T47D (cell line): ENCODE data around the gene C8G.
A peak's percentile ranks its signal among the peaks of the same experiment; 100 is the strongest.

Experiments used
- DNase-seq, 2 experiments: peaks; one replicate each; pipeline versions ENCODE4 v3.0.0 to v3.0.0-alpha.2; 2011 to 2012; ENCODE audit warnings: low read depth in 1 of 2, low spot score in 1 of 2
- JUND ChIP-seq: IDR thresholded peaks from 2 replicates; pipeline ENCODE4 v1.6.1; 2012; ENCODE audit warnings: low read depth
- in situ Hi-C: cut with HindIII; loops from 2 replicates; pipeline ENCODE4 v1.10.0; 2016; ENCODE audit warnings: low sequenced_read_pairs, low pct_unique_long_range_greater_than_20kb

Gene C8G

DNA sequence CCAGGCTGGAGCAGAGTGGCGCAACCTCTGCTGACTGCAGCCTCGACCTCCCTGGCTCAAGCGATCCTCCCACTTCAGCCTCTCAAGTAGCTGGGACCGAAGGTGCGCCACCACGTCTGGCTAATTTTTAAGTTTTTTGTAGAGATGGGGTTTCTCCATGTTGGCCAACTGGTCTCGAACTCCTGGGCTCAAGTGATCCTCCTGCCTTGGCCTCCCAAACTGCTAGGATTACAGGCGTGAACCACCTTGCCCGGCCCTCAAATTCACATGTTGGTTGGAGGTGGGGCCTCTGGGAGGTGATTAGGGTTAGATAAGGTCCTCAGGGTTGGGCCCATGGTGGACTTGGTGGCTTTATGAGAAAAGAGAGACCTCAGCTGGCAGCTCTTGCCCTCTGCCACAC lies 17.1 kb downstream of the C8G start:
- TF ChIP-seq JUND = no peak
- DNase-seq = no peak
- in situ Hi-C loops = no loop called here

DNA sequence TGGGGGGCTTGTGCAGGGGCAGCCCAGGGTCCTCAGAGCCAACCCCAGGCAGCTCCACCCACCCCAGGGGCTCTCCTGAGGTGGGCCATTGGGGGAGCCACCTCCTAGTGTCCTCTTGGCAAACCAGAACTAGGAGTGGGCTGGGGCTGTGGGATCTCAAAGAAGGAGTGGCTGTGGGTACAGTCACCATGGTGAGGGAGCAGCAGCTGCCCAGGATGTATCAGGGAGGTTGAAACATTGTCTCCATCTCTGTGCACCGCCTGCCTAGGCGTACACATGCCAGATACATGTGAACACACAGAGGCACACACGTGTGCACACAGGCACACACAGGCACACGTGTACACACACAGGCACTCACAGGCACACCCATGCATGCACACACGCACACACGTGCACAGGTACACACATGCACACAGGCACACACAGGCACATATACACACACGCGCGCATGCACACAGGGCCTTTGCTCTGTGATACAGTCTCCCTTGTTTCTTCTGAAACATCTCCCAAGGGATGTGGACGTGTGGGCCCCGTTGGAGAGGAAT lies 17.7 kb downstream of the C8G start:
- in situ Hi-C loops = no loop called here
- TF ChIP-seq JUND = no peak
- no peak for DNase-seq

DNA sequence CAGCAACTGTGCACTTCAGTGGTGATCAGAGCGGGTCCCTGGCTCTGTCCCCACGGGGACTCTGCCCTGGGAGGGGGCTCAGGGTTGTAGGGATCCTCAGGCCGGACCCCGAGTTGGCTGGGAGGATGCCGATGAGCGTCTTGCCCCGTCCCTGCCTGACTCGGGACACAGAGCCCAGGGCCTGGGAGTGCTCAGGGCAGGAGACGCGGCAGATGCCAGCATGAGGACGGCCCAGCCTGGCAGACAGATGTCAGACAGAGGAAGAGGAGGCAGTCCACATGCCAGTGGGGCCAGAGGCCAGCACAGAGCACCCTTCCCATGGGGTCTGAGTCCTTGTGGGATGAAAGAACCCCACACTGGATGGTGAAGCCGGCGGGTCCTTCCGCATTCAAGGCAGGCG lies 18.3 kb downstream of the C8G start:
- TF ChIP-seq JUND = no peak
- in situ Hi-C loops = no loop called here
- DNase-seq = no peak

DNA sequence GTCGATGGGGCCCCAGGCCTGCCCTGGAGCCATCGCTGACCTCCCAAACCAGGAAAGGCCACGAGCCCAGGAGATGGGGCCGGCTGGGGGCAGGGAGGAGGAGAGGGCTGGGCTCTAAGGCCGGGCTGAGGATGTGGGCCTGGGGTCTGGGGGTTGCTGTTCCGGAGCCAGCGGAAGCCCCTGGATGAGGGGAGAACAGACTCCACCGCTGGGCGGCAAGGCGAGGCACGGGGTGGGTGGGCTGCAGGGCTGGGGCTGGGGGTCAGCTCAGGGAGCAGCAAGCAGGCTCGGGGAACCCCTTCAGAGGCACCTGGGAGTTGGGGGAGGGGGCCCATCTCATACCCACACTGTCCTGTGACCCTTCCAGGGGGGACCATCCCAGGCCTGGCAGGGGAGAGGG lies 18.7 kb downstream of the C8G start:
- in situ Hi-C loops = no loop called here
- no peak for TF ChIP-seq JUND
- no peak for DNase-seq

DNA sequence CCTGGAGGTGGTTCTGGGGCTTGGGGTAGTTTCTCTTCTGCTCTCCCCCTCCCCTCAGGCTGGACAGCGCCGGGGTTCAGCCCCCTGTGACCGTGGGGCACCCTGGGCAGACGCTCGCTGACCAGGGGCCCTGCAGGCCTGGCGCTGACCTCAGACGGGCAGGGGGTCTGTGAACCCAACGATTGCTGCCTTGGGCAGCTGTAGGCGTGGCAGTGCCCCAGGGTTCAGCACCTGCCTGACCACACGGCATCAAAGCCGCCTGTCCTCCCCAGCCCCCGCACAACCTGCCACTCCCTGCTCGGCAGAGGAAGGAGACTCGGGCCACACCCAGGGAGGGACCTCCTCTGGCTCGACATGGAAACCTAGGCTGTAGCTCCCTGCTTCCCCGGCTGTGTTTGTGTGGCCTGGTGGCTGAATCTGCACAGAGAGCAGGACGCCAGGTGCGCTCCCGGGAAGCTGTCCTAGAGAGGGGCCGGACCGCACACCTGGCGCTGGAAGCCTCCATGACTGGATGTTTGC lies 19.2 kb downstream of the C8G start:
- no peak for TF ChIP-seq JUND
- in situ Hi-C loops = no loop called here
- no peak for DNase-seq

DNA sequence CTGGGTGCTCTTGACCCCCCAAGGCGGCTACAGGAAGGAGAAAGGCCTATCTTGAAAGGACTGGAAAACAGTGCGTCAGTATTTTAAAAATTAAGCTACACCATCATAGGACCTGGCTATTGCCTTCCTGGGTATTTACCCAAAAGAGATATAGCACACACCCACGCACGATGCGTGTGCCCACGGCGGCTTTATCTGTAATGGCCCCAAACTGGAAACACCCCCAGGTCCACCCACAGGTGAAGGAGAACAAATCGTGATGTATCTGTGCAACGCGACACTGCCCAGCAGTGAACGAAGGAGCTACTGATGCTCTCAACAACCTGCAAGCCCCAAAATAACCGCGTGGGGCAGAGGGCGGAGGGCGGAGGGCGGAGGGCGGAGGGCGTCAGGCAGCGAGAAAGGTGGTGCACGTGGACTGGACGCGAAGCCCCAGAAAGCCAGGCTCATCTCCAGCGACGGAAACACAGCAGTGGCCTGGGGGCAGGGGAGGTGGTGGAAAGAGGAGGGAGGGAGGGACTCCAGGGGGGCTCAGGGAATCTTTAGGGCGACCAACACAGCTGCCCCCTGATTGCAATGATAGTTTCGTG lies 19.9 kb downstream of the C8G start:
- DNase-seq = no peak
- in situ Hi-C loops = no loop called here
- TF ChIP-seq JUND = no peak

DNA sequence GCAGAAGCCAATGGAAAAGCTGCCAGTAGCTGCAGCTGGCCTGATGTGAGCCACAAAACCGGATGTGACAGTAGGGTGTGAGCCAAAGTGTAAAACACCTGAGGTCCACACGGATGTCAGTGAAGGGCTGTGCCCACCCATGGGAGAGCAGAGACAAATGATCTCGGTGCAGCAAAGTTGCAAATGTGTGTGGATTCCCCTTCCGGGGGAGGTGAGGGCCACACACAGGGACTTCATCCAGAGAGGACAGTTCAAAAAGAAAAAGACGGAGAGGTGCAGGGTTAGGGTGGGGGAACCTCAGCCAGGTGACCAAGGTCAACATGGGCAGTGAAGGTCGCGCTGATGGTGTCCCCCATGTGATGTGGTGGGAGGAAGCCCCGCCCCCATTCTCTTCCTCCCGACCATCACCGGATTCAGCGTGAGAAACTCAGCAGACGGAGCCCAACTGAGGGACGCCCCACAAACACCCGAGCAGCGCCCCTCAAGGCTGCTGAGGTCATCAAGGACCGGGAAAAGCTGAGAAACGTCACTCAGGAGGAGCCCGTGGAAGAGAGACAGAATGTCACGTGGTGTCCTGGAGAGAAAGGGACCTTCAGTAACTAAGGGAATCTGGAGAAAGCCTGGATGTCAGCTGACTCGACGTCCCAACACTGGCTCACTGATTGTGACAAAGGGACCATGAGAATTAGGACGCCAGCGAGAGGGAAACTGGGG lies 20.9 kb downstream of the C8G start:
- no peak for TF ChIP-seq JUND
- in situ Hi-C loops = no loop called here
- DNase-seq = no peak

DNA sequence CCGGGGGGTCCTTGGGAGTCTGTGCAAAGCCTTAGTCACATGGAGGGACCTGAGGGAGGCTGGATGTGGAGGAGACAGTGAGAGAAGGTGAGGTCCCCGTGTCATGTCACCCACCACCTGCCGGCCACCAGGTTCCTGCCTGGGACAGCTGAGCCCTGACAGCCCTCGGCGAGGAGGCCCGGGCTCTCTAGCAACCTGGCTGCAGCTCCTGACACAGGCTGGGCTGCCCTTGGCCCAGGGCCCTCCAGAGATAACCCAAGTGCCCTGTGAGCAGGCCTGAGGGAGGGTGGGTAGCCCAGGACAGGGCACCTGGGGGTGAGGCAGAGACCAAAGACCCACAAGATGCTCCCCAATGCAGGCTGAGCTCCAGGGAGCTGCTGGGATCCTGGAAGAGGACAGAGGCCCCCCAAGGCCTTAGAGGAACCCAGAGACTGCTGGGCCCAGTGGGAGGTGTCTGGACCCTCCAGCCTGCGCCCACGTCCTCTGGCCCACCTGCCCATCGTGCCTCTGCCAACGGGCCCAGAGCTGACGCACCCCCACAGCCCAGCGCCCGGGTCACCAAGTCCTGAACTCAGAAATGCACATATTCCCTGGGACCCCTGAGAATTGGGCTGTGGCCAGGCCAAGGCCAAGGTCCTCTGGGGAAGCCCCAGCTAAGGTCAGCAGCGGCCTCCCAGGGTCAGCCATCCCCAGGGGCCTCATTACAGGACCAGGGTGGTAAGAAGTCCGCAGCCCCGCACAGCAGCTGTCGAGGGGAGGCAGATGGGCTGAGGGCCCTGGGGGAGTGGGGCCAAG lies 23.5 kb downstream of the C8G start:
- in situ Hi-C loops = no loop called here
- no peak for TF ChIP-seq JUND
- no peak for DNase-seq

DNA sequence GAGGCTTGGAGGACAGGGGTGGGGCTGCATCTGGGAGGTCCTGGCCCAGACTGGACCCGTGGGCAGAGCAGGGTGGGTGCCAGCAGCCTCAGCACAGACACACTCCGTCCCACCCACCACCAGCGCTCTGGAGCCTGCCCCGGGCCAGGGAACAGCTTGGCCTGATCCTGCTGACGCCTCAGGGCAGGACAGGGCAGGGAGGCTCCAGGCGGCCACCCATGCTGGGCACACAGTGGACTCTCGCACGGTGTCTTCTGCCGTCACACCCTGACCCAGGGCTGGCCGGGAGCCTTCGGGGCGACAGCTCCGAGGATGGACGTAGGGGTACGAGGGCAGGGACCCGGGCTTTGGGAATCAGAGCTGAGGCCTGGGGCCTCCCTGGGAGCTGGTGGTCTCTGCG lies 24.1 kb downstream of the C8G start:
- TF ChIP-seq JUND = no peak
- DNase-seq = no peak
- in situ Hi-C loops = no loop called here

DNA sequence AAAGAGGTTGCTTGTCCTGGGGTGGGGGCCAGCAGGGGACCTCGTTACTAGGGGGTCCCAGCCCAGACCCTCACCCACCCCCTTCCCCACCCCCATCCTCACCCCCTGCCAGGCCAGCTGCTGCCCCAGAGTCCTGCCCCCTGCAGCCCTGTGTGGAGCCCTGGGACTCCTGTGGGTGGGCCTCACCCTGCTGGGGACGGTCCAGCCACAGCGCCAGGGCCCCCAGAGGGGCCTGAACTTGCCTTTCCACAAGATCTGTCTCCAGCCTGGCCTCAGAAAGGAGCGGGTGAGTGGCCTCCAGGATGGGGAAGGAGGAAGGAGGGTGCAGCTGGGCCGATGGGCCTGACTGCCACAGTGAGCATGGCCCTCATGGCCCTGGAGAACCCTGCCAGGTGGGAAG lies 24.7 kb downstream of the C8G start:
- TF ChIP-seq JUND = no peak
- in situ Hi-C loops = no loop called here
- DNase-seq = no peak

DNA sequence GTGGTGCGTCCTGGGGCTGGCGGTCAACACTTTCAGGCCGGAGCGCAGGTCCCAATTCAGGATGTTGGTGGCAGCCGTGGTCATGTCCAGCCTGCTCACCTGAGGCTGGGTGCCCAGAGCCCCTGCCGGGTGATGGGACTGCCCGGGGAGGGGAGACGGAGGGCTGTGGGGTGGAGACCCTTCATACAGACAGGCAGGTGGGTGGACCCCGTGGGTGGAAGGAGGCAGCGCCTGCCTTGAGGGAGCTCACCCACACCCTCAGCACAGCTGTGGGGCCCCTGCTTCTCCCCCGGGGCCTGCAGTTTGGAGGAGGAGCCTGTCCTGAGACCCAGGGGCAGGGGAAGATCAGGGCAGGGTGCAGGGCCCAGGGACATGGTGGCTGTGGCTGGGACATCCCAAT lies 25.3 kb downstream of the C8G start:
- no peak for DNase-seq
- no peak for TF ChIP-seq JUND
- in situ Hi-C loops = no loop called here

DNA sequence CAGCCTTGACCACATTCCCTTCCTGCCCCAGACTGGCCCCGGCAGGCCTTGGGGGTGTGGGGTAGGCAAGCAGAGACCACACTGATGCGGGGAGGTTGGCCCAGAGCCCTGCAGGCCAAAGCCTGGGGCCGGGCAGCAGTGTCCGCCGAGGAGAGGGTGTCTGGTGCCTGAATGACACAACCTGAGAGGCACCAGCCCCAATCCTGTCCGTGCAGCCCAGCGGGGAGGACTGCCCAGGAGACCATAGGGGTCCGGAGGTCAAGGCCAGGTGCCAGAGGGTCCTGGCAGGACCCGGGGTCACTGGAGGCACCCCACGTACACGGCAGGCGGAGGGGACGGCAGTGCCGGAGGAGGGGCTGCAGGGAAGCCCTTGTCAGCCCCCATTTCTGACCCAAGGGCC lies 26.7 kb downstream of the C8G start:
- no peak for TF ChIP-seq JUND
- in situ Hi-C loops = no loop called here
- peak in 1 of 2 experiments; percentile 71 for DNase-seq

DNA sequence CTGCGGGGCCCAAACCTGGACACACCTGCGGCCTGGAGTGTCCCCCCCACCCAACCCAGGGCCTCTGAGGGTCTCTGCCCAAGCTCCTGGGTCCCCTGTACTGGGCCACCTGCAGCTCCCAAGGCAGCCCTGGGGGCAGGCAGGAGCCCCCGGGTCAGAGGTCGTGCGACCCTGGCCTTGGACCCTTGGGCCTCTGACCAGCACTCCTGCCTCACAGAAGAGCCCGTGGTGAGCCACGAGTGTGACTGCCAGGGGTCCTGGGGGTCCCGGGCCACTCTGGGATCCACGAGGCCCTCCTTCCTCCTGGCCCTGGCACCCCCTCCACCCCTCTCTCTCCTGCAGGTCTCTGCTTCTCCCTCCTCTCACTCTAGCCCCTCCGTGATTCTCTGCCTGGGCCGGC lies 27.3 kb downstream of the C8G start:
- in situ Hi-C loops = no loop called here
- TF ChIP-seq JUND = no peak
- no peak for DNase-seq
